Ectodermal cell (in vitro differentiated cells): Measurements from ENCODE around the gene HCN3. TPM values are rescaled to one million over a fixed set of nuclear protein-coding genes. Genes with fewer than 3 reads are reported as not detected.
"Not testable (repeated sequence)": the region's sequence is repeated elsewhere in the genome, so short reads cannot be mapped to it uniquely, and the experiment has no call there.

Experiments
- H3K27ac ChIP-seq: 2 replicates; pipeline ENCODE4 v1.7.0; 2013; ENCODE audit warnings: mild to moderate bottlenecking, low read depth, low read length; ENCODE audit not compliant: insufficient read depth, poor library complexity, severe bottlenecking
- H3K27me3 ChIP-seq: 2 replicates; pipeline ENCODE4 v1.7.0; 2013; ENCODE audit warnings: mild to moderate bottlenecking, low read length; ENCODE audit not compliant: insufficient read depth, control insufficient read depth, poor library complexity, severe bottlenecking
- H3K36me3 ChIP-seq: one replicate; pipeline ENCODE4 v1.7.0; 2013; ENCODE audit warnings: low read length; ENCODE audit not compliant: control insufficient read depth, insufficient read depth
- H3K4me1 ChIP-seq: one replicate; pipeline ENCODE4 v1.7.0; 2013; ENCODE audit warnings: low read length; ENCODE audit not compliant: control insufficient read depth, insufficient read depth
- H3K4me3 ChIP-seq: 2 replicates; pipeline ENCODE4 v1.7.0; 2013; ENCODE audit warnings: low read depth, low read length, control low read depth; ENCODE audit not compliant: insufficient read depth
- H3K9me3 ChIP-seq: 2 replicates; pipeline ENCODE4 v1.7.0; 2013; ENCODE audit warnings: mild to moderate bottlenecking, low read length, moderate library complexity; ENCODE audit not compliant: control insufficient read depth
- WGBS, 2 experiments: methylation state at CpG; one replicate each; pipeline ENCODE4 v1.1.7; 2013; ENCODE audit warnings: missing lambda C conversion rate in 2 of 2; 5-methylcytosine and 5-hydroxymethylcytosine counted together
- polyA plus RNA-seq, 4 experiments: library from polyadenylated mRNA; stranded (reverse); fragments of 50-300 nt; gene quantifications; one replicate each; pipeline ENCODE4 v1.2.3, GENCODE V29; 2013

HCN3 gene
- 4.9 TPM for polyA plus RNA-seq (2013, experiment 1 of 4)
- 4.7 TPM for polyA plus RNA-seq (2013, experiment 2 of 4)
- polyA plus RNA-seq (2013, experiment 3 of 4) = 4.5 TPM
- polyA plus RNA-seq (2013, experiment 4 of 4) = 6.8 TPM

- H3K4me1 ChIP-seq = peaks cover 14% of the 10 kb centered on the region
- no peak within 1 kb of the TSS for H3K27ac ChIP-seq
- no peaks in the 10 kb centered on the region for H3K36me3 ChIP-seq
- no peaks in the 10 kb centered on the region for H3K9me3 ChIP-seq
- peak within 1 kb of the TSS; percentile 65 for H3K4me3 ChIP-seq
- WGBS, 2 experiments = 1% methylated on average over 68 of the region's 68 CpGs
- H3K27me3 ChIP-seq = peaks cover 8% of the 10 kb centered on the region
Observed at GRCh38 chr1:155277070-155277901, at the start of gene HCN3. Gene HCN3, plus strand, starts transcription at chr1:155277463. Its CDS starts 128 bp downstream, at chr1:155277591.

DNA sequence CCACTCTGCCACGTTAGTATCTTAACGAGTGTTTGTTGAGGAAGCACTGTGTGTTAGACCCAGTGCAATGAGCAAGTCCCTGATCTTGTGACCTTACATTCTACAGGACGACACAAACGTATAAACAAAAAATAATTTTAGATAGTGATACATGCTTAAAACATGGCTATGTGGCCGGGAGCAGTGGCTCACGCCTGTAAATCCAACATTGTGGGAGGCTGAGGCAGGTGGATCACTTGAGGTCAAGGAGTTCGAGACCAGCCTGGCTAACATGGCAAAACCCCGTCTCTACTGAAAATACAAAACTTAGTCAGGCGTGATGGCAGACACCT is 49.2 kb upstream of the HCN3 start:
- Histone ChIP-seq H3K4me3 (peak overlapping the region; percentile 92), H3K27ac (peak overlapping the region; percentile 74), H3K27me3 (peaks cover 4% of the 10 kb centered on the region), H3K36me3 (no peaks in the 10 kb centered on the region), H3K4me1 (peaks cover 15% of the 10 kb centered on the region), H3K9me3 (no peaks in the 10 kb centered on the region)
- 78 to 85% methylated on average over 9 of the region's 9 CpGs for WGBS, 2 experiments

DNA sequence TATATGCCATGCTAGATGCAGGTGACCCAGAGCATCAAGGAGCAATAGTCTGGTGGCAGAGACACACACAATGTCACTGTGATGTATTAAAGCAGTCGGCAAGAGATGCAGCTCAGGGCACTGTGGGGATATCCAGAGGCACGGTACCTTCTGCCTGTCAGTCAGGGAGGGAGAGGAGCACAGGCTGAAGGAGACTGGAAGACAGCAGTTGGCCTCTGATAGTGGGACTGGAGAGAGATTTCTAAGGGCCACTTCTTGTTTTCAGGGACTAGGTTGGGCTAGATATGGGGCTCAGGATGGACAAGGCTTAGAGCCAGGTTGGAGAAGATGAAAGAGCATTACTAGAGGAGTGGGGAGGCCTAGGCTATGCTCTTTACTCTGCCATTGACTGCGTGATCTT is 46.0 kb upstream of the HCN3 start:
- not testable (repeated sequence) for H3K9me3 ChIP-seq, H3K36me3 ChIP-seq, H3K27me3 ChIP-seq, H3K27ac ChIP-seq, H3K4me1 ChIP-seq, H3K4me3 ChIP-seq
- WGBS, 2 experiments = 85 to 86% methylated on average over 3 of the region's 3 CpGs

GRCh38 chr1:155232001-155232978 is 45.0 kb upstream of the HCN3 start:
- H3K4me3 ChIP-seq, H3K9me3 ChIP-seq, H3K4me1 ChIP-seq, H3K27ac ChIP-seq, H3K27me3 ChIP-seq, H3K36me3 ChIP-seq: not testable (repeated sequence)
- 91 to 93% methylated on average over 13 of the region's 13 CpGs for WGBS, 2 experiments

DNA sequence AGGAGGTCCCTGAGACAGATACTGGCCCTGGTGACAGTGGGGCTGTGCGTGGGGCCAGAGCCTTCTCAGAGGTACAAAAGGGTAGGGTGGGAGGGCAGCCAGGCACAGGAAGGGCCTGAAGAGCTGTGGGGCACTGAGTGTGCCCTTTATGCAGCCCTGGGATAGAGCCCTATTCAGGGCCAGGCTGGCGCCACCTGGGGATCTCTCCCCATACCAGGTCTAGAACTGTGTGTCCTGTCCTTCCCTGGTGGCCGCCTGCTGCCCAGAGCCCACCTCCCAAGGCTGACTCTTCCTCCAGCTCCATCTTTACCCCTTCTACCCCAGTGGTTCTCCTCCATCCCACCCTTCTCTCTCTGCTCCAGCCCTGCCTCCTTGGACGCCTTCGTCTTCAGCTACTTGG is 43.8 kb upstream of the HCN3 start:
- H3K4me3 ChIP-seq, H3K9me3 ChIP-seq, H3K27me3 ChIP-seq, H3K36me3 ChIP-seq, H3K4me1 ChIP-seq, H3K27ac ChIP-seq: not testable (repeated sequence)
- WGBS, 2 experiments = 93 to 98% methylated on average over 1 of the region's 5 CpGs

GRCh38 chr1:155235375-155235774 is 41.9 kb upstream of the HCN3 start:
- H3K36me3 ChIP-seq, H3K4me3 ChIP-seq, H3K27me3 ChIP-seq, H3K4me1 ChIP-seq, H3K27ac ChIP-seq, H3K9me3 ChIP-seq: not testable (repeated sequence)
- WGBS, 2 experiments = 94 to 96% methylated on average over 5 of the region's 9 CpGs

GRCh38 chr1:155236451-155236850 is 40.8 kb upstream of the HCN3 start:
- H3K4me1 ChIP-seq = no peaks in the 10 kb centered on the region
- no peaks in the 10 kb centered on the region for H3K9me3 ChIP-seq
- H3K36me3 ChIP-seq = peaks cover 5% of the 10 kb centered on the region
- no peaks in the 10 kb centered on the region for H3K27me3 ChIP-seq
- 95 to 97% methylated on average over 4 to 5 of the region's 5 CpGs for WGBS, 2 experiments
- no peak overlapping the region for H3K27ac ChIP-seq
- no peak overlapping the region for H3K4me3 ChIP-seq

DNA sequence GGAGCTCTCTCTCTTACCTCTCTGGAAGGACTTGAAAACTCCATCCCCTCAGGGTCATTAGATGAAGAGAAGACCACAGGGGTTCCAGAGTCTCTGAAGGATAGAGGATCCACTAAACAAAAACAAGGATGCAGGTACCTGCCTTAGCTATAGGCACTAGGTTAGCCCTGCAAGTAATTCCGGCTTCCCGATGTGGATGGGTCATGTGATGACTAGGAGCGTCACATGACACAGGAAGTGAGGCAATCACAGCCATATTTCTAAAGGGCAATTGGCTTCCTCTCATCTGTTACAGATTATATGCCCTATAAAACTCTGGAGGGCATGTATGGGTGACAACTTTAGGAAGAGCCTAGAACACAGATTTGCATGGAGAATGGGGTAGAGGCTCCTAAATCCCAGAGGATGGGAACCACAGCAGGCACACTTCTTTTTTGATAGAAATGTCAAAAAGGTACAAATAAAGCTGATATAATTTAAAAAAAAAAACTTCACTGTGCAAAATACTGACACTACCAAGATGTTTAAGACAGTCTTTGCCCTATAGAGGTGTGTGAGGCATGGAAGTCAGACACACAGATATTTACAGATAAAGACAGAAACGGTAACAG is 36.1 kb upstream of the HCN3 start:
- no peaks in the 10 kb centered on the region for H3K27me3 ChIP-seq
- H3K4me1 ChIP-seq = no peaks in the 10 kb centered on the region
- WGBS, 2 experiments = 23 to 24% methylated on average over 4 of the region's 4 CpGs
- H3K4me3 ChIP-seq = peak overlapping the region; percentile 39
- no peak overlapping the region for H3K27ac ChIP-seq
- H3K36me3 ChIP-seq = peaks cover 5% of the 10 kb centered on the region
- no peaks in the 10 kb centered on the region for H3K9me3 ChIP-seq

DNA sequence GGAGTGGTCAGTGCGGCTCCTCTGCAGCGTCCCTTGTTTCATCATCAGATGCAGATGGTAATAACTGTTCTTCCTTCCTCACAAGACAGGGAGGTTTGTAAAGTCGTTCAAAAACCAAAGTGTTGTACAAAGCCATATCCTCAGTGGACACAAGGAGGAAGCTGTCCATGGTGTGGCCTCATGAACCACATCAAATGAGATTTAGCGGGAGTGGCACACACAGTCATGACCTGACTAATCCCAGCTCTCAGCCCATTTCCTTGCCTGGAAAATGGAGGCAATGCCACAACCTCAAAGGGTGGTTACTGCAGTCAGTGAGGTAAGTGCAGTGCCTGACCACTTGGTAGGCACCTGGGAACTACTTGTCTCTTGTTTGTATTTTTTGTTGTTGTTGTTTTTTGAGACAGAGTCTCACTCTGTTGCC is 35.4 kb upstream of the HCN3 start:
- WGBS, 2 experiments = 91 to 96% methylated on average over 4 of the region's 4 CpGs
- Histone ChIP-seq H3K9me3 (no peaks in the 10 kb centered on the region), H3K4me3 (no peak overlapping the region), H3K27ac (no peak overlapping the region), H3K4me1 (no peaks in the 10 kb centered on the region), H3K36me3 (peaks cover 5% of the 10 kb centered on the region), H3K27me3 (no peaks in the 10 kb centered on the region)
